Muscle layer of colon (tissue), 2 donors: ENCODE results near the gene USP3.
A peak's percentile ranks its signal among the peaks of the same experiment; 100 is the strongest.

ENCODE experiments used
- H3K27ac ChIP-seq: one replicate; pipeline ENCODE4 v1.7.0; 2013; ENCODE audit warnings: low read depth, mild to moderate bottlenecking, low read length, moderate library complexity
- H3K27me3 ChIP-seq, 2 donors: one replicate each; pipeline ENCODE4 v1.7.0; 2013; ENCODE audit warnings: low read length in 2 of 2, mild to moderate bottlenecking in 2 of 2; ENCODE audit not compliant: insufficient read depth in 2 of 2, control insufficient read depth in 1 of 2
- H3K36me3 ChIP-seq: one replicate; pipeline ENCODE4 v1.7.0; 2013; ENCODE audit warnings: mild to moderate bottlenecking, low read length; ENCODE audit not compliant: insufficient read depth
- H3K4me1 ChIP-seq: one replicate; pipeline ENCODE4 v1.7.0; 2013; ENCODE audit warnings: mild to moderate bottlenecking, low read length; ENCODE audit not compliant: insufficient read depth
- H3K4me3 ChIP-seq, 2 donors: one replicate each; pipeline ENCODE4 v1.7.0; 2013; ENCODE audit warnings: low read length in 2 of 2, low read depth in 1 of 2, mild to moderate bottlenecking in 1 of 2, moderate library complexity in 1 of 2
- H3K9ac ChIP-seq: one replicate; pipeline ENCODE4 v1.7.0; 2013; ENCODE audit warnings: low read length
- H3K9me3 ChIP-seq: one replicate; pipeline ENCODE4 v1.7.0; 2013; ENCODE audit warnings: mild to moderate bottlenecking, low read length
- donor health status: abdominal sarcoma.
- donor health status: Adenocarcinoma of cecum.

Gene USP3

DNA sequence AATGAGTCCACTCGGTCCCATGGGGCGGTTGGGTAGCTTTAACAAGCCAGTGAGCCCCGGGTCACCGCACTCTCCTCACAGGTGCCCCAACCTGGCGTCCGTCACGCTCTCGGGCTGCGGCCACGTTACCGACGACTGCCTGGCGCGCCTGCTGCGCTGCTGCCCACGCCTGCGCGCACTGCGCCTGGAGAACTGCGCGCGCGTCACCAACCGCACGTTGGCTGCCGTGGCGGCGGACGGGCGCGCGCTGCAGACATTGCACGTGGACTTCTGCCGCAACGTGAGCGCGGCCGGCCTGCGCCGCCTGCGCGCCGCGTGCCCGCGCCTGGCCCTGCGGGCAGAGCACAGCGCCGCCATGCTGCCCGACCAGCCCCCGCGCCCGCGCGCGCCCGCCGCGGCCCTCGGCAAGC is 96.2 kb downstream of the USP3 start:
- Histone ChIP-seq H3K27ac (peak overlapping the region; percentile 97), H3K36me3 (no peaks in the 10 kb centered on the region), H3K9ac (peak overlapping the region; percentile 94), H3K4me1 (peaks cover 32% of the 10 kb centered on the region), H3K27me3 (no peaks in the 10 kb centered on the region), H3K9me3 (no peaks in the 10 kb centered on the region), H3K4me3 (peak overlapping the region; percentile 76 to 83)

- H3K4me1 ChIP-seq = peaks cover 32% of the 10 kb centered on the region
- H3K27ac ChIP-seq = peak overlapping the region; percentile 69
- H3K36me3 ChIP-seq = no peaks in the 10 kb centered on the region
- H3K27me3 ChIP-seq = no peaks in the 10 kb centered on the region
- no peaks in the 10 kb centered on the region for H3K9me3 ChIP-seq
- peak overlapping the region; percentile 51 for H3K9ac ChIP-seq
- H3K4me3 ChIP-seq = peak overlapping the region; percentile 63 to 78
Measured at GRCh38 chr15:63601026-63601703, 96.8 kb downstream of the USP3 start.

GRCh38 chr15:63601704-63602185 is 97.4 kb downstream of the USP3 start:
- Histone ChIP-seq H3K27me3 (no peaks in the 10 kb centered on the region), H3K36me3 (no peaks in the 10 kb centered on the region), H3K9ac (peak overlapping the region; percentile 51), H3K9me3 (no peaks in the 10 kb centered on the region), H3K27ac (peak overlapping the region; percentile 69), H3K4me1 (peaks cover 29% of the 10 kb centered on the region), H3K4me3 (peak overlapping the region; percentile 63 to 78)

DNA sequence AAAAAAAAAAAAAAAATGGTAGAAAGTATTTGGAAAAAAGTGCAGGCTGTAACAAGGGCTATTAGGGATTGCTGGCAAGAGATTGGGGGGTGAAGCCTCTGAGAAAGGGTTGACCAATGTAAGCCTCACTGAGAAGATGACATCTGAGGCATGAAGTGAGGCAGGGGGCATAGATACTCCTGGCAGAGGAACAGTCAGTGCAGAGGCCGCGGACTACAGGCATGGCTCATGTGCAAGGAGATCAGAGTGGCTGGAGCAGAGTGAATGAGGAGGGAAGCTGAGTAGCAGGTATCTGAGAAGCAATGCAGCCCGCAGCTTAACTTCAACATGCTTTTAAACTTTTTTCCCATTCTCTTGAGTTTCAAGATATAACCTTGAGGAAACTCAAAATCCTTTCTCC is 98.2 kb downstream of the USP3 start:
- Histone ChIP-seq H3K4me3 (no peak overlapping the region), H3K27ac (peak overlapping the region; percentile 13)

DNA sequence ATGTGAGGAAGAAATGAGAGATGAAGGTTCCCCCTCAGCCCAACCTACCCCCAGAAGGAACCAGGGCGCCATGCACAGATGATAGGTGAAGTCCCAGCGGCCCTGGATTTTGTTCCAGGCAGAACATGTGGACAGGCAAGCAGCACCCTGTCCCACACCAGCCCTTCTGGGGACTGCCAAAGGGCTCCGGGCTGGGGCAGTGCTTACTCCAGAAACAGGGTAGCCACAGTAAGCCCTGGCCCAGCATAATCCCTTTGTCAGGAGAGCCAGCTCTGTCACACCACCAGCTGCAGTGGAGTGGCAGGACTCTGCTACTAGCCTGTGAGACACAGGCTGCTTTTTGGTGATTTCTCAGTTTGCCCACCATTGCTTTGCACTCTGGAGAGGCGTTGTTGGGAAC is 99.1 kb downstream of the USP3 start:
- peaks cover 25% of the 10 kb centered on the region for H3K4me1 ChIP-seq
- H3K27ac ChIP-seq = no peak overlapping the region
- no peaks in the 10 kb centered on the region for H3K27me3 ChIP-seq
- H3K4me3 ChIP-seq = no peak overlapping the region
- H3K36me3 ChIP-seq = peaks cover 11% of the 10 kb centered on the region
- no peaks in the 10 kb centered on the region for H3K9me3 ChIP-seq
- no peak overlapping the region for H3K9ac ChIP-seq

More for the DNA sequence above, 98.2 kb downstream of the USP3 start:
- no peak overlapping the region for H3K9ac ChIP-seq
- no peaks in the 10 kb centered on the region for H3K27me3 ChIP-seq
- no peaks in the 10 kb centered on the region for H3K9me3 ChIP-seq
- H3K36me3 ChIP-seq = peaks cover 1% of the 10 kb centered on the region
- H3K4me1 ChIP-seq = peaks cover 25% of the 10 kb centered on the region

- Histone ChIP-seq H3K36me3 (peaks cover 18% of the 10 kb centered on the region), H3K9ac (no peak overlapping the region), H3K4me3 (no peak overlapping the region), H3K27ac (no peak overlapping the region), H3K4me1 (peaks cover 25% of the 10 kb centered on the region), H3K9me3 (no peaks in the 10 kb centered on the region), H3K27me3 (no peaks in the 10 kb centered on the region)
Measured at GRCh38 chr15:63604281-63604680, 99.9 kb downstream of the USP3 start.

GRCh38 chr15:63605036-63605435 is 100.6 kb downstream of the USP3 start:
- Histone ChIP-seq H3K27ac (no peak overlapping the region), H3K27me3 (no peaks in the 10 kb centered on the region), H3K4me3 (no peak overlapping the region), H3K36me3 (peaks cover 20% of the 10 kb centered on the region), H3K9ac (no peak overlapping the region), H3K4me1 (peaks cover 30% of the 10 kb centered on the region), H3K9me3 (no peaks in the 10 kb centered on the region)

GRCh38 chr15:63605816-63606215 is 101.4 kb downstream of the USP3 start:
- Histone ChIP-seq H3K36me3 (peaks cover 20% of the 10 kb centered on the region), H3K9ac (no peak overlapping the region), H3K4me1 (peaks cover 38% of the 10 kb centered on the region), H3K4me3 (no peak overlapping the region), H3K27me3 (no peaks in the 10 kb centered on the region), H3K9me3 (no peaks in the 10 kb centered on the region), H3K27ac (no peak overlapping the region)

DNA sequence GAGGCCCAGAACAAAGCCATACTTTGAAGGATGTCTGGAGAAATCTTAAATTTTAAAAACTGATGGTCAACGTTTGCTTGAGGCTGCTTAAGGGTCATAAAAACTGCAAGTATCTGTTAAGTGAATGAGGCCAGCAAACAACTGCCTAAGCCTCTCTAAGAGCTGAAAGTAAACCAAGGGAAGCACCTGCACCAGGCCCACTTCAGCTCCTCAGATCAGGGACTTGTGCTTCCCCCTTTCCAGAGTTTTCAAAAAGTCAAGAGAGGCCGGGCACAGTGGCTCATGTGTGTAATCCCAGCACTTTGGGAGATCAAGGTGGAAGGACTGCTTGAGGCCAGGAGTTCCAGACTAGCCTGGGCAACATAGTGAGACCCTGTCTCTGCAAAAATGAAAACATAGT is 101.9 kb downstream of the USP3 start:
- Histone ChIP-seq H3K27me3 (no peaks in the 10 kb centered on the region), H3K9ac (no peak overlapping the region), H3K4me1 (peaks cover 43% of the 10 kb centered on the region), H3K27ac (no peak overlapping the region), H3K36me3 (peaks cover 20% of the 10 kb centered on the region), H3K4me3 (no peak overlapping the region), H3K9me3 (no peaks in the 10 kb centered on the region)

- Histone ChIP-seq H3K36me3 (peaks cover 28% of the 10 kb centered on the region), H3K4me1 (peaks cover 39% of the 10 kb centered on the region), H3K9me3 (no peaks in the 10 kb centered on the region), H3K27me3 (no peaks in the 10 kb centered on the region), H3K4me3 (no peak overlapping the region), H3K9ac (no peak overlapping the region), H3K27ac (no peak overlapping the region)
Measured at GRCh38 chr15:63608989-63609388, 104.6 kb downstream of the USP3 start.

- Histone ChIP-seq H3K9me3 (no peaks in the 10 kb centered on the region), H3K36me3 (peaks cover 29% of the 10 kb centered on the region), H3K27ac (peak overlapping the region; percentile 84), H3K9ac (no peak overlapping the region), H3K27me3 (no peaks in the 10 kb centered on the region), H3K4me3 (no peak overlapping the region), H3K4me1 (peaks cover 39% of the 10 kb centered on the region)
Measured at GRCh38 chr15:63609448-63609847, 105.1 kb downstream of the USP3 start.
